HG02885 (cell line): ENCODE data around the gene ATP6V1G3.
"Not testable (repeated sequence)": the region's sequence is repeated elsewhere in the genome, so short reads cannot be mapped to it uniquely, and the experiment has no call there.

Experiments used
- ATAC-seq: cut with Tn5 transposase; IDR thresholded peaks from one replicate; pipeline ENCODE4 v1.9.1; 2021; ENCODE audit warnings: mild to moderate bottlenecking; ENCODE audit not compliant: unreplicated experiment, poor library complexity

The ATP6V1G3 gene

DNA sequence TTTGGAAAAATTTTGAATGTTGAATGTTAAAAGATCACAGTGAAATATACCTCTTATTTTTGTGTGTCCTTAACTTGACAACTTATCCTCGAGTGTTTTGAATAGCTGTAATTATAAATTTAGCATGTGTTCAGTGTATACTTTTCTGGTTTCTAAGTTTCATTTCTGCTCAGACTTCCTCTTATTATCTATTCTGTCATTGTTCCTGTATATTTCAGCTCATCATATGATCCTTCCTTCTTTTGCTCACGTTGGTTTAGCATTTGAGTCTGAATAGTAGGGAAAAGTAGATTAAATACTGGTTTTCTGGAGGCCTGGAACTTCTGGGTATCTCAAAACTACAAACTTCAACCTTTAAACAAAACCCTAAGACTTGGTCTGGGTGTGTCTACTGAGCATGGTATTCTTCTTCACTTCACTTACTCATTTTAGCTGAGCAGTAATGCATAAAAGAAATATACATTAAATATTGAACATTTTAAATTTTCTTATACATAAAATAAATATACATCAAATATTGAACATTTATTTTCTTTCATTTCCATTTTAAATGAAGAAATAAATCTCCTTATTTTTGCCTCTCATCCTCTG lies 3.3 kb upstream of the ATP6V1G3 start:
- peak; percentile 91 for ATAC-seq

DNA sequence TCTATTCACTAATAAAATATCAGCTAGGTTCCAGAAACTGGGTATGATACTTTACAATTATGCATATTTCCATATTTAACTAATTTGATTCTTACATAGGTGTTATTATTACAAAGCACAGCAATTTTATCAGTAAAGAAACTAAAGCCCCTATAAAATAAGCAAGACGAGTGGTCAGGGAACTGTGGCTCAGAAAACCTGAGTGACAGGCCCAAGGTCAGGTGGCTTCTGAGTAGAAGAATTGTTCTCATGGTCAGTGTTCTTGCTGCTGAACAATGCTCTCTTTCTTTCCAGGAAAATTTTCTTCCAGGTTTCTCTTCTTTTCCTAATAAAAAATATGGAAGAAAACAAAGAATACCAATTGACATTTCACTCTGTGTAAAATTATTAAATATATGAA lies 2.2 kb upstream of the ATP6V1G3 start:
- no peak for ATAC-seq

DNA sequence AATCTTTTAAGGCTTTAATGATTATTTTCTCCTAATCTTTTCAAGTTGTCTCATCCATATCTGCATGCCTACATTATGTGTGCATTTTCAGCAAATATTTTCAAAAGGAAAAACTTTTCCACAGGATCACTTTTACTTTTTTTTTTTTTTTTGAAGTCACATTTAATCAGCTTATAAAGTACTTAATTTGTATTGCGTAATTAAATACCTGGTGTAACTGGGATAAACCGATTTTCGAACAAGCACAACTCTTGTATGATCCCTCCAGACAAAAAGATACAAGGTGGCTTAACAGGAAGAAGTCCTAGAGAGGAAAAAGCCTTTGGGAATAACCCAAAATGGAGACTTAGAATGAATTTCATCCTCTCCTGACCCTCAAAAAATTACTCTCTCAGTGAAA lies 1.3 kb upstream of the ATP6V1G3 start:
- ATAC-seq = no peak

DNA sequence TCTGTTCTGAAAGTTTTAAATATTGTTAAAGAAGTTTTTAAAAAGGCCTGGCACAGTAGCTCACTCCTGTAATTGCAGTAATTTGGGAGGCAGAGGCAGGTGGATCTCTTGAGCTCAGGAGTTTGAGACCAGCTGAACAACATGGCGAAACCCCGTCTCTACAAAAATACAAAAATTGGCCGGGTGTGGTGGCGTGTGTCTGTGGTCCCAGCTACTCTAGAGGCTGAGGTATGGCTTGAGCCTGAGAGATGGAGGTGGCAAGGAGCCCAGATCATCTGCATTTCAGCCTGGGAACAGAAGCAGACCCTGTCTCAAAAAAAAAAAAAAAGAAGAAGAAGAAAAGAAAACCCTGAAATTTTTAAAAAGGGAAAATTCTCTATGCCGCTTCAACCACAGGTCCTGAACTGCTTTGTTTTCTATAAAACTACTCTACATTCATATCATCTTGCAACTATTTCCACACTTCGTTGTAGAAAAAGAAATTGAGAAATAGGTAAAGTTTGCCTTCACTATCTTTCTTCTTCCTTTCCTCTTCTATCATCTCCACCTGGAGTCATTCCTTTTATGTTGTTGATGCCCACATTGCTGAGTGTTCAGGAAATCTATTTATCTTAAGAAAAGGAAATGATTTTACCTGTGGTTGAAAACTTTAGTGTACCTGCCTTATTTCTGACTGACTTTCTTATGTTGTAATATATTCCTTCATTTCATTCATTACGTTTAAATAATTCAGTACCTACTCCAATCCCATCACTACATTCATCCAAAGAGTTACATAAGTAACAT lies 1.7 kb downstream of the ATP6V1G3 start:
- no peak for ATAC-seq

DNA sequence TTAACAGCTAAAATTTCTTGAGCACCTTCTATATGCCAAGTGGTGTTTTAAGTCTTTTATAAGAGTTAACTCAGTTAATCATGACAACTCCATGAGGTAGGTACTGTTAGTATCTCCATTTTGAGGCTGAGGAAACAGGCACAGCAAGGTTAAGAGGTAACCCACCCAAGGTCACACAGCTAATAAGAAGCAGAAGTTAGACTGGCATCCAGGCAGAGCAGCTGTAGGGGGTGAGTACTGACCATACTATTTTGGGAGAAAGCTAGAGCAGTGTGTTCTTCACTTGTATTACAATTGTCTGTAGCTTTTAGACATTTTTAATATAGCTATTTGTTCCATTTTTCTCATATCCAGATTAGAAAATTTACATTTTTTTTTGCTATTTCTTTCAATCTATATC lies 4.8 kb downstream of the ATP6V1G3 start:
- no peak for ATAC-seq

DNA sequence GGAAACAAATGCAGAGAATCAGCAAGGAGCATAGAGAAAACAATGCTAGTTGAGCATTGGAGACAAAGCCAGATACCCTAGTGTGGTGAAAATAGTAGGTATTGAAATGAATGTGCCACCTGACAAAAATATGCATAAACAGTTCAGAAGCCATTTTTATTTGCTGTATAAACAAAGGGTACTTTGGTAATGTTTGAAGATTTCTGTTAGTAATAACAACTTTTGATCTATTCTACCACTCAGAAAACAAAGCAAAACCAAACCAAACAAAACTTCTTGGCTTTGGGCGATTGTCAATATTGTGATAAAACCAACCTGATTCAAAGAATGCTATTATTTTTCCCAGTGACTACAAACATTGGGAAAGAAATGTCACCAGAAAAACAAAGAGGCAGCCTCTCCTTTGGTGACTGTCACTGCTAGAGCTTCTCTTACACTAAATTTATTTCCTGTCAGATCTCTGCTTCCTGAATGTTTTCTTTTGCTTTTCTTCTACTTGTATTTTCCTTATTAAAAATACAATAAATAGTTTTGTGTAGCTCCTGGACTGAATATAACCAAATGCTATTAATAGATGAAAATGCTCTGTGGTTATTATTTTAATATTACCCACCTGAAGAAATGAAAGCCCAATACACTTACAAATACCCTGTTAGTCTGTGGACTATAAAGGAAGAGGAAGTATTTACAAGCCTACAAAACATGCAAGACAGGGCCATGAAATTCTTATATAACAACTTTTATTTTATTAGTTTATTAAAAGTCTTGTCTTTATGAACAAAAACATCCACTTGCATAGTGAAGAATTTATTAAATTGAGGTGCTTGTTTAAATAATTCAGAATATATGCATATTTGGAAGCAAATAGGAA lies 5.7 kb downstream of the ATP6V1G3 start:
- no peak for ATAC-seq

DNA sequence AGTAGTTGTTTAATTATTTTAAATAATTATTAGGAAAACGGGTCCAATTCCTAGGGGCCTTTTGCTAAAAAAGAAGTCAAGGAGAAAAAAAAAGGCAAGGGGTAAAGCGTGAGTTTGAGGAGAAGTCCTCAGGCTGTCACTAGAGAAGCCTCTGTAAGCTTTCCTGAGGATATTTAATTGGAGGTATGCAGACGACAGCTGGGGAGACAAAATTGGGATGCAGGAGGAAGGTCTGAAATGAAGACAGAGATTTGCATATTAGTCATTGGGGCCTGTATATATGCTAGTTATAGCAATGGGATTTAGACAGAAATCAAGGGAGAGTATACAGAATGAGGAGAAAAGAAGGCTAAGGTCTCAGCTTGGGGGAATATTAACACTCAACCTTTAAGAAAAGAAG lies 8.6 kb downstream of the ATP6V1G3 start:
- no peak for ATAC-seq

DNA sequence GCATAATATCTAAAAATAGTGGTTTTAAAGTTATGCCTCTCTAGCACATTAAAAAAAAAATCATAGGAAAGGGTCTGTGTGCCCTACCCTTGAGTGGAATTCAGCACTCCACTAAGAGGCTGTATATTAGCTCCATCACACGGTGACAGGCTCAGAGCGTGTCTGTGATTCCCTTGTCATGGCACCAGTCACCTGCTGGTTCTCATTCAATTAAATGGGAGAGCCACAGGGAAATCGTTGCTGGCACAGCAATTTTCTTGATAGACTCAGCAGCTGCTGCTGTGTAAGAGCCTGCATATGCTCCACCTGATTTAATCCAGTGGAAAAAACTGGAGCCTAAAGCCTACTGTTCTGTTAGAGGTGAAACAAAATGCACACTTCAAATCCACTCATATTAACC lies 9.5 kb downstream of the ATP6V1G3 start:
- ATAC-seq = no peak

DNA sequence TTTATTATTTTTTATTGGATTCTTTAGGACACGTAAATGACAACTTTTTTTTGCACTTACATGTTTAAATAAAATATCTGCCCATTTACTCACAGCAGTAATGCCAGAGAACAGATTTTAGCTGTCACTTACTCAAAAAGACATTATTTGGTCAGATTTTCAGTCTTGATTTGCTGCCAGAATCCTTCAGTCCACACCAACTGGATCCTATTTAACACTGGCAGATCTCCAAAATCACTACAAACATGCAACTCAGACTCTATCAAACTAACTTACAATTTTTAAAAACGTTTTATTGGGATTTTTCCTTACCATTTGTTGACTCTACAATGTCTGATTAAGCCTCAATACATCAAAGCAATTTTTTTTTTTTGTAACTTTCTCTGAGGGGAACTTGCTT lies 11.1 kb downstream of the ATP6V1G3 start:
- ATAC-seq = no peak

DNA sequence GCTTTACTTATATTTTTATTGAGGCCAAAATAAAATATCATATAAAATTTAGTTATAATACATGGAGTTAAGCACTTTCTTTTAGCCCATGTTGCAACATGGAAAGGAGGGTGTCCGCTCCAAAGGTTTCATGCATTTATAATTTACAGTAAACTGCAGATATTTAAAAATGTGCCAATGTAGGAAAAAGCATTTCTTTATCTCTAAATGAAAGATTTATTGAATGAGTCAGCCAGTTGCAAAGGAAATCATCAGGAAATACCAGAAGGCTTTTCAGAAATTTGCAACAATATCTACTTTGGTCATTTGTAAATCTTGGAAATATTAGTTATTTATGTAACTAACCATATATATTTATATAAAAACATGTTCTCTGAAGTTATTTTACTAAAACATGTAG lies 12.1 kb downstream of the ATP6V1G3 start:
- ATAC-seq = no peak

DNA sequence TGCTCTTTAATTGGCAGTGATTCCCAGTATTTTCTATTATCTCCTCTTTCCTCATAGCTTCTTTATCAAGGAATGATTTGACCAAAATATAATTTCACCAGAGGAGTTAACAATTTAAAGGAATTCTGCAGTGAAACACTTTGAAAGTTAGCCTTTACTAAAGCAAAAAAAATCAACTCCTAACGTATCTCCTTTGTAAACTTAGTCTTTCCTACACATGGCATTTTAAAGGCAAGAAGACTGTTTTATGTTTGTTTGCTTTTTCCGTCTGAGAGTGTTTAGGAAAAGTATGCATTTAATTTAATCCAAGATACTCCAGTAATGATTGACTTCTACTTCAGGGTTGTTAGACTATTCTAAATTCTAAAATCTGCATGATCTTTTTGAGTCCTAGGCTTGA lies 15.9 kb downstream of the ATP6V1G3 start:
- no peak for ATAC-seq

DNA sequence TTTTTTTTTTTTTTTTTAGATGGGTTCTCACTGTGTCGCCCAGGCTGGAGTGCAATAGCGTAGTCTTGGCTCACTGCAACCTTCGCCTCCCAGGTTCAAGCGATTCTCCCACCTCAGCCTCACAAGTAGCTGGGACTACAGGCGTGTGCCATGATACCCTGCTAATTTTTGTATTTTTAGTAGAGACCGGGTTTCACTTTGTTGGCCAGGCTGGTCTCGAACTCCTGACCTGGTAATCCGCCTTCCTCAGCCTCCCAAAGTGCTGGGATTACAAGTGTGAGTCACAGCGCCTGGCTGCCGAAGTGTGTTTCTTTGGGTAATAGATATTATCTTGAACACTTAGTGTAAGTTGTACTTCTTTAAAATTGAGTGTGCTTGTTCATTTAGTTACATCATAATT lies 16.4 kb downstream of the ATP6V1G3 start:
- ATAC-seq = not testable (repeated sequence)

DNA sequence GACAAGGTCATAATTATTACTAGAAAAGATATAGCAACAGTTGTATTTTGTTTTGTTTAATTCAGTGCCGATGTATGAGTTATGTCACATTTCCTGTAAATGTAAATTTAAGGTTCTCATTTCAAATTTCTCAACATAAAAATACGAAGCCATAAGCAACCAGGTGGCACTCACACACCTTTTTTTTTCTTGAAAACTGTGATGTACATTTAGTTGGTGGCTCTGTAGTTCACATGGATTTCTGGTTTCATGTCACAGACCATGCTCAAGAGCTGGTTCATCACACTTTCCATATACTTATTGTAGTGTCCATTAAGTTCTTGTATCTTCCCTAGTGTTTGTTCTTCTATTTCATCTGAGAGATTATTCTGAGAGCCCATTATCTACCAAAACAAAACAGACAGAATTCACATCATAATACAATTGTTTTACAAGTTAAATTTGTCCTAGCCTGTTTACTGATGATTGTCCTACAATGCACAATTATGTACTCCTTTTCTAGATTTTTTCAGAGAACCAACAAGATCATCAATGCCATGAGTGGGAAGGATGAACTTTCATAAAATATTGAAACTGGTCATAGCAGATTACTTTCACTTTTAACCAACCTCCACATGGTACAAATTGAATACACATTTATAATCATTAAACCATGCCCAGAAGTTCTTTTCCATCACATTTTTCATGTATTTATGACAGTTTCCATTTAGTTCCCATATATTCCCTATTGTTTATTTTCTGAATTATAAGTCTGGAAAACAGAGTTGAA lies 17.1 kb downstream of the ATP6V1G3 start:
- no peak for ATAC-seq

DNA sequence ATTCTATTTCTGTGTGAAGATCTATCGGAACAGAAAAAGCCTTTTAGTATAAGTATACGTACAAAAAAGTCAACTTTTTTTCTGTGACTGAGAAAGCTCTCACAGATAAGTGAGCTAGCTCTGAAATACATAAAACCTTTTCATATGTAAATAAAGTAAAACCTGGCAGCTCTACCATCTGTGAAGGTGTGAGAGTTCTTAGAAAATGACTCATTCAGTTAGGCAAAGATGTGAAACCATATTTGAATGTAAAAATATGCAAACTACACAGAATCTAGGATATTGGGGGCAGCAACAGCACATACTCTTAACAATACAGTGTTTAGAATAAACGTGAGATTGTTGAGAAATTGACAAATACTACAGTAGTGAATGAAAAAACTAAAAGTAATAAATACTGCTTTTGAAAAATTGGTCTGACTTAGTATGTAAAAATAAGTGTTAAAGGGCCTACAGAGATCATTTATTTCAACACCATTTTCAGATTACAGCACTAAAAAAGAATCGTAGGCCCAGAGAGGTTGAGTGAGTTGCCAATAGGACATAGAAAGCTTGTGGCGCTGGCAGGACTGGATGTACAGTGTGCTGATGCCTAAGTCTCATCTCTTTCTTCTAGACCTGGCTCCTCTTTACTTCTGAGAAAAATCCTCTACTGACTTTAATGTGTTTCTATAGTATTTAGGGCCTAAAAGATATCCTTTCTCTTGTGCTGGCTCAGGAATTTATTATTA lies 19.8 kb downstream of the ATP6V1G3 start:
- peak; percentile 90 for ATAC-seq

DNA sequence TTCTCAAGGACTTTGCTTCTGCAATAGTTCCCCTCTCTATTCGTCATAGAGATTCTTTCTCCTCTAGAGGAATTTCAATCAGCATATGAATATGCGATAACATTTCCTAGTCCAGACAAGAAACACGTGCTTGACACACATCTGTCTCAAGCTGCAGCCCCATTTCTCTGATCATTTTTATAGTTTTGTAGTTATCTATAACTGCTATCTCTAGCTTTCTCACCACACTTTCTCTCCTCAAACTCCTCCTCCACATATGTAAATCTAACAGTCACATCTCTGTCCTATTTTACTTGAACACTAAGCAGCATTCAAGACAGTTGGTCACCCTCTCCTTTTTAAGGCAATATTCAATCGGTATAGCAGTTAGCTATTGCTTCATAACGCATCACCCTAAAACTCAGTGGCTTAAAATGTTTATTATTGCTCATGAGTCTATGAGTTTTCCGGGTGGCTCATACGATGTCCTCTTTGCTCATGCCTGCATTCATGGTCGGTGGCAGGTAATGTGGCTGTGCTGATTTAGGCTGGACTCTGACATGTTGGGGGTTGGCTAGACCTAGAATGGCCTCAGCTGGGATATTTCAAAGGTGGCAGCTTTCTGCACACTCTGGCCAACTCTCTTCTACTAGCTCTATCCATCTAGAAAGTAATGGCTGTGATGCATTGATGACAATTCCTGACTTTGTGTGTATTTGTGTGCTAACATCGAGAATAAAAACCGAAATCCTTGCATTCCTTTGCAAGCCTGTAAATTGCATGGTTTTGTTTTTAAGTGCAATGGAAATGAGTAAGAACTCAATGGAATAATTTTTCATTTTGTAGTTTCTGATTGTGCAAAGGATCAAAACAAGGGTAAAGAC lies 20.6 kb downstream of the ATP6V1G3 start:
- no peak for ATAC-seq

DNA sequence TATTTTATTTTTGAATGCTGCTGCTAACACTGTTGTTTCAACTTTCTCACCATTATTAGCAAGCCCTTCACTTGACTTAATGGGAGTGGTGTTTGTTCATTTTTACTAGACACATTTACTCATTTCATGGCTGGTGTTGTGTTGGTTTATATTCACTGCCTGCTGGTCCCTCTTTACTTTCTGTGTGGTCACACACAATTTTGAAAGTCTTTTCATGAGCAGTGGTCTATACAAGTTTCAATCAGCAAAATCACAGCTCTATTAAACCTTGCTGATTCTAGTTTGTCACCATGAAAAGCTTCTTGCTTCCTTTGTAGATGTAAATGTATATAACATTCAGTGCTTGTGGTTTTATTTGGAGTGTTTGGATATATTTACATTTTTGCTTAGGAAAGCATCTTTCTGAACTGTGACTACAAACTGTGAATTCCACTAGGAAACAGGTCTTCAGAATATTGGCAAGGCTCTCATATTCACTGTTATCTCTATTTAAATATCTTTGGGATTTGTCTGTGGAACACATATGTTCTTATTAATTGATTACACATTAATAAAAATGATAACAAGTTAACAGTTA lies 22.8 kb downstream of the ATP6V1G3 start:
- ATAC-seq = no peak

DNA sequence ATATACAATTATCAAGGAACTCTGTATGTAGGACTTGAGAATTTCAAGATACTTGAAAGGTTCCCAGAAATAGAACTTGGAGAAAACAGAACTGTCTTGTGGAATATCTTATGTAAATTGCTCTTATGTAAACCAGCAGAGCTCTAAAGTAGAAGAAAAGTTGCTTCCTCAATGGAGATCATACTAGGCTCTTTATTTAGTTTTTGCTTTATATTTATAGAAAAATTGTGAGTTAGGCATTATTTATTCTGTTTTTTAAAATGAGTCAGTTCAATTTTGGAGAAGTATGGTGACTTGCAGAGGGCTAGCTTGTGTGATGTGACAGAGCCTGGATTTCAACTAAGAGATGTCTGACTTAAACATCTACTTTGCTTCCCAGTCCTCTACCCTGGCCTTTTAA lies 40.4 kb downstream of the ATP6V1G3 start:
- ATAC-seq = no peak

DNA sequence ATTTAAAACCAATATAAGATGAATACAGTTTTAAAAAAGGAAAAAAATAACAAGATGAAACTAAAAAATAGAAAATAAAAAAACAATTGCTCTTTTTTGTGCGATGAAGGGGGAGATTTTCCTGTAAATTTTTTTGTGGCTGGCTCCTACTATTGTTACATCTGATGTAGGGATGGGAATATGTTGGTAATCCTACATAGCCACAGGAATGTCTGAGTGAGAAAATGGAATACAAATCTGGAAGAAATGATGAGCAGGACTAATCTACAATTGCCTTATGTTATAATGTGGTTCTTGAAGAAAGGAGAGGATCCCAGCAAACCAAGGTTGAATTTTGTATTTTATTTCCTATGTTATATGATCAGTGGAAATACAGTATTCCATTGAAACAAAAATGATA lies 40.9 kb downstream of the ATP6V1G3 start:
- no peak for ATAC-seq

DNA sequence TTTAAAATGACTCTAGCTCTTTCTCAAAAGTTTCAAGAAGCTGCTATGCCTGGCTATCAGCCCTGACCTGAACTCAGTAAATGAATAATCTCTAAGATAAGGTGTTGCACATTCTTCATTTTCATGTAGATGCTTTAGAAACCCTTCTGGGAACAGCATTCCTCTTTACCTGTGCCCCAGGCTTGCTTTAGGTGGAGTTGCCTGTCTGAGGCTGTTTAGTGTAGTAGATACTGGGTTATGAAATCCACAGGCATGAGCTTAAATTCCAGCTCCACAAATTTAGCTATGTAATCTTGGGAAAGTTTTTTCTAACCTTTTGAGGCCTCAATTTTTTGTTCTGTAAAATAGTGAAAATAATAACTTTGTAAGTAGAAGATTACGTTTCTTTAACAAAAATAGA lies 41.6 kb downstream of the ATP6V1G3 start:
- no peak for ATAC-seq
